Pancreas (tissue), 10 donors: Measurements from ENCODE around the gene CIDEA. TPM values are rescaled to one million over a fixed set of nuclear protein-coding genes. Genes with fewer than 3 reads are reported as not detected.

Source experiments
- ATAC-seq, 4 donors: fragments of 200-7000 bp; cut with Tn5 transposase; one replicate each; pipeline versions ENCODE4 v1.8.0 to v1.9.1; 2020; ENCODE audit warnings: mild to moderate bottlenecking in 4 of 4, moderate library complexity in 4 of 4
- DNase-seq, 6 donors: peaks; one replicate each; pipeline ENCODE4 v3.0.0-alpha.2; 2020
- FAIRE-seq: peaks from 2 replicates; lab custom pipeline; 2012; peaks lifted over from hg19 to GRCh38; lab: Jason Lieb, UNC
- H3K27ac ChIP-seq, 4 donors: fragments of 200-600 bp; sonication (generic); 1 replicate in 3 of 4; 2 replicates in 1 of 4; pipeline versions ENCODE4 v1.5.0 to v1.8.0; 2020
- H3K27me3 ChIP-seq, 4 donors: fragments of 200-600 bp; one replicate each; pipeline ENCODE4 v1.8.0; 2021
- H3K36me3 ChIP-seq, 3 donors: fragments of 200-600 bp; sonication (generic) in 1 of 3; one replicate each; pipeline versions ENCODE4 v1.5.0 to v1.8.0; 2020 to 2021
- H3K4me1 ChIP-seq, 3 donors: fragments of 200-600 bp; one replicate each; pipeline ENCODE4 v1.8.0; 2021
- H3K4me3 ChIP-seq, 4 donors: fragments of 200-600 bp; sonication (generic) in 2 of 4; one replicate each; pipeline versions ENCODE4 v1.5.0 to v1.8.0; 2020 to 2021
- H3K9me3 ChIP-seq, 4 donors: fragments of 200-600 bp; one replicate each; pipeline ENCODE4 v1.8.0; 2021
- CTCF ChIP-seq, 4 donors: fragments of 200-600 bp; sonication (generic) in 3 of 4; IDR thresholded peaks; one replicate each; pipeline versions ENCODE4 v1.5.0 to v1.8.0; 2021; ENCODE audit warnings: antibody characterized with exemption in 4 of 4
- WGBS, 2 donors: extraction: QIAGEN DNeasy Blood & Tissue Kit; methylation state at CpG; one replicate each; pipeline ENCODE4 v1.1.7; 2013; 5-methylcytosine and 5-hydroxymethylcytosine counted together
- intact Hi-C, 3 donors: fragments of 100-400 bp; cut with DNase I; formaldehyde crosslinking; loops; one replicate each; pipeline versions ENCODE4 v1.11.1 to v1.14.2; 2022
- polyA plus RNA-seq, 2 donors: library from polyadenylated mRNA; stranded (reverse); fragments of 200-250 nt; gene quantifications; one replicate each; pipeline ENCODE4 v1.2.3, GENCODE V29; 2013
- total RNA-seq, 6 donors: library from RNA; stranded (reverse); fragmentation: NEBNext Ultra II Directional in 4 of 6; extraction: Animal tissue kit (Norgen Biotek cat#: 25700) in 4 of 6; gene quantifications; one replicate each; pipeline versions ENCODE4 v1.2.1 to v1.2.4, GENCODE V29; 2021 to 2023
- donor health status: healthy with polysubstance abuse.
- donor health status: DM: no; HTN: no; CAD: no; lungs with moderate emphysema.
- donor health status: DM: no; HTN: no; CAD: no.
- donor health status: control.
- donor health status: control.
- donor health status: Bipolar disorder and iron deficiency.
- donor health status: DM: yes; HTN: yes; CAD: no.
- donor health status: DM: no; HTN: no; CAD: no.
- donor health status: DM: no; HTN: no; CAD: no.
- donor health status: DM: yes; HTN: yes; CAD: no.

CIDEA gene
- total and polyA plus RNA-seq, 8 donors = 0.35 to 3.5 (median 0.64) TPM; not detected in 5

- Histone ChIP-seq H3K36me3 (peaks cover 6 to 17% (median 15%) of the 10 kb centered on the region in 3 donors), H3K9me3 (no peaks in the 10 kb centered on the region), H3K4me1 (no peaks in the 10 kb centered on the region), H3K27me3 (no peaks in the 10 kb centered on the region), H3K27ac (no peak overlapping the region), H3K4me3 (no peak overlapping the region)
- WGBS, 2 donors = 82 to 89% methylated on average over 12 of the region's 12 CpGs
- peak in 2 of 4 donors; percentile 6 to 18 for ATAC-seq
- no peak for FAIRE-seq
- peak in 1 of 6 donors; percentile 34 for DNase-seq
- no peak for TF ChIP-seq CTCF (IDR thresholded peaks at IDR 0.05)
- intact Hi-C loops = no loop called here
Observed at GRCh38 chr18:12326711-12327460, 72.7 kb downstream of the CIDEA start.

Other genes starting within 250 kb of the CIDEA start
- gene ANKRD62, start 160.5 kb upstream of the CIDEA start, total RNA-seq = 1 to 10 TPM; 2.8 to 5.2 (median 3.6) TPM
- gene ANKRD62, start 160.5 kb upstream of the CIDEA start, polyA plus RNA-seq = 1 to 10 TPM in 1 of 2 donors, under 1 TPM in 1; 0.38 to 1.6 TPM
- gene TUBB6, start 53.9 kb downstream of the CIDEA start, total RNA-seq = 10 to 100 TPM; 18.0 to 33.6 (median 22.9) TPM
- gene TUBB6, start 53.9 kb downstream of the CIDEA start, polyA plus RNA-seq = 10 to 100 TPM; 34.0 to 35.0 TPM
- 10 to 100 TPM; 22.0 to 31.1 (median 23.4) TPM for gene AFG3L2, start 122.9 kb downstream of the CIDEA start, total RNA-seq
- 10 to 100 TPM; 13.6 to 25.8 TPM for gene AFG3L2, start 122.9 kb downstream of the CIDEA start, polyA plus RNA-seq
- gene PRELID3A, start 153.6 kb downstream of the CIDEA start, total RNA-seq = 1 to 10 TPM in 2 of 6 donors, under 1 TPM in 4; 0.32 to 1.7 (median 0.78) TPM
- 1 to 10 TPM in 1 of 2 donors, under 1 TPM in 1; 0.87 to 1.1 TPM for gene PRELID3A, start 153.6 kb downstream of the CIDEA start, polyA plus RNA-seq